Inflammatory macrophage treated with lipopolysaccharide for 1 hour (primary cell): ENCODE data around the gene NEURL3.
"Not testable (repeated sequence)": the region's sequence is repeated elsewhere in the genome, so short reads cannot be mapped to it uniquely, and the experiment has no call there.

ENCODE experiments used
- DNase-seq, 2 donors: peaks; one replicate each; pipeline ENCODE4 v3.0.0-alpha.2; 2020 to 2022

Gene NEURL3

GRCh38 chr2:96505231-96505889 lies at the start of gene NEURL3:
Gene NEURL3 (minus strand): TSS chr2:96505357. CDS start chr2:96505286, 71 bp downstream.
- peak; percentile 54 to 79 for DNase-seq

GRCh38 chr2:96554293-96555145 lies 49.4 kb upstream of the NEURL3 start:
- peak; percentile 37 to 64 for DNase-seq

GRCh38 chr2:96553957-96554292 lies 48.8 kb upstream of the NEURL3 start:
- not testable (repeated sequence) for DNase-seq

GRCh38 chr2:96553176-96553956 lies 48.2 kb upstream of the NEURL3 start:
- DNase-seq = no peak

GRCh38 chr2:96552315-96553175 lies 47.4 kb upstream of the NEURL3 start:
- no peak for DNase-seq

- DNase-seq = no peak
These were observed 46.6 kb upstream of the NEURL3 start for GRCh38 chr2:96551605-96552314.

GRCh38 chr2:96550787-96551604 lies 45.8 kb upstream of the NEURL3 start:
- DNase-seq = no peak

- DNase-seq = no peak
These were observed 45.0 kb upstream of the NEURL3 start for GRCh38 chr2:96549967-96550786.

GRCh38 chr2:96549466-96549785 lies 44.3 kb upstream of the NEURL3 start:
- DNase-seq = no peak

GRCh38 chr2:96548558-96549465 lies 43.7 kb upstream of the NEURL3 start:
- DNase-seq = no peak

GRCh38 chr2:96547731-96548171 lies 42.6 kb upstream of the NEURL3 start:
- no peak for DNase-seq

- DNase-seq = no peak
These were observed 42.1 kb upstream of the NEURL3 start for GRCh38 chr2:96547203-96547641.

GRCh38 chr2:96546797-96547196 lies 41.6 kb upstream of the NEURL3 start:
- no peak for DNase-seq

- DNase-seq = no peak
These were observed 41.2 kb upstream of the NEURL3 start for GRCh38 chr2:96546321-96546720.

- no peak for DNase-seq
These were observed 37.3 kb upstream of the NEURL3 start for GRCh38 chr2:96542357-96542977.

GRCh38 chr2:96541398-96542152 lies 36.4 kb upstream of the NEURL3 start:
- DNase-seq = no peak

GRCh38 chr2:96540136-96540535 lies 35.0 kb upstream of the NEURL3 start:
- DNase-seq = no peak
